ENCODE results near the gene CCNC.

CCNC gene

GRCh38 chr6:99568103-99568933 is at the start of gene CCNC:
Gene CCNC, minus strand, starts transcription at chr6:99568660. Its CDS starts 133 bp downstream, at chr6:99568527.
- peak; percentile 97 for DNase-seq (ENCODE audit: low read depth)
- H3K4me3 ChIP-seq (ENCODE audit: control insufficient read depth, low read depth, low read length), result peak within 1 kb of the TSS; percentile 99
- no peak for TF ChIP-seq CTCF (conservative IDR thresholded peaks at IDR 0.05; ENCODE audit: control insufficient read depth, insufficient read depth, low read depth, low read length)

GRCh38 chr6:99617131-99617530 is 48.7 kb upstream of the CCNC start:
- no peak for DNase-seq (ENCODE audit: low read depth)

GRCh38 chr6:99614430-99615186 is 46.1 kb upstream of the CCNC start:
- TF ChIP-seq CTCF (conservative IDR thresholded peaks at IDR 0.05; ENCODE audit: control insufficient read depth, insufficient read depth, low read depth, low read length), result no peak
- H3K4me3 ChIP-seq (ENCODE audit: control insufficient read depth, low read depth, low read length), result no peak overlapping the region
- DNase-seq (ENCODE audit: low read depth), result no peak

More at GRCh38 chr6:99617131-99617530, 48.7 kb upstream of the CCNC start:
- no peak for TF ChIP-seq CTCF (conservative IDR thresholded peaks at IDR 0.05; ENCODE audit: control insufficient read depth, insufficient read depth, low read depth, low read length)
- no peak overlapping the region for H3K4me3 ChIP-seq (ENCODE audit: control insufficient read depth, low read depth, low read length)

- H3K4me3 ChIP-seq (ENCODE audit: control insufficient read depth, low read depth, low read length), result no peak overlapping the region
- DNase-seq (ENCODE audit: low read depth), result no peak
- TF ChIP-seq CTCF (conservative IDR thresholded peaks at IDR 0.05; ENCODE audit: control insufficient read depth, insufficient read depth, low read depth, low read length), result no peak
These were observed 45.4 kb upstream of the CCNC start for GRCh38 chr6:99613705-99614429.

- no peak overlapping the region for H3K4me3 ChIP-seq (ENCODE audit: control insufficient read depth, low read depth, low read length)
- DNase-seq (ENCODE audit: low read depth), result peak; percentile 34
- TF ChIP-seq CTCF (conservative IDR thresholded peaks at IDR 0.05; ENCODE audit: control insufficient read depth, insufficient read depth, low read depth, low read length), result peak; percentile 35
These were observed 44.9 kb upstream of the CCNC start for GRCh38 chr6:99613409-99613704.

GRCh38 chr6:99612551-99613408 is 44.3 kb upstream of the CCNC start:
- H3K4me3 ChIP-seq (ENCODE audit: control insufficient read depth, low read depth, low read length), result no peak overlapping the region
- DNase-seq (ENCODE audit: low read depth), result no peak
- TF ChIP-seq CTCF (conservative IDR thresholded peaks at IDR 0.05; ENCODE audit: control insufficient read depth, insufficient read depth, low read depth, low read length), result no peak

All from fibroblast of mammary gland (primary cell).